ENCODE data around the gene ARL5A.

GRCh38 chr2:151781642-151782041 lies 46.6 kb downstream of the ARL5A start:
- TF ChIP-seq POLR2A (IDR thresholded peaks at IDR 0.05; ENCODE audit: low read length) (no peak), EP300 (IDR thresholded peaks at IDR 0.05) (no peak), FOXS1 (CRISPR knock-in tag; IDR thresholded peaks at IDR 0.05) (no peak), EHMT2 (IDR thresholded peaks at IDR 0.05; ENCODE audit: low read depth) (no peak), CBX8 (IDR thresholded peaks at IDR 0.05) (no peak), NFE2L2 (conservative IDR thresholded peaks at IDR 0.05; ENCODE audit: low read length) (no peak), RAD21 (conservative IDR thresholded peaks at IDR 0.05 in 1 of 2, IDR thresholded peaks at IDR 0.05 in 1 of 2) (no peak)
- TF ChIP-seq, protein P1, sequence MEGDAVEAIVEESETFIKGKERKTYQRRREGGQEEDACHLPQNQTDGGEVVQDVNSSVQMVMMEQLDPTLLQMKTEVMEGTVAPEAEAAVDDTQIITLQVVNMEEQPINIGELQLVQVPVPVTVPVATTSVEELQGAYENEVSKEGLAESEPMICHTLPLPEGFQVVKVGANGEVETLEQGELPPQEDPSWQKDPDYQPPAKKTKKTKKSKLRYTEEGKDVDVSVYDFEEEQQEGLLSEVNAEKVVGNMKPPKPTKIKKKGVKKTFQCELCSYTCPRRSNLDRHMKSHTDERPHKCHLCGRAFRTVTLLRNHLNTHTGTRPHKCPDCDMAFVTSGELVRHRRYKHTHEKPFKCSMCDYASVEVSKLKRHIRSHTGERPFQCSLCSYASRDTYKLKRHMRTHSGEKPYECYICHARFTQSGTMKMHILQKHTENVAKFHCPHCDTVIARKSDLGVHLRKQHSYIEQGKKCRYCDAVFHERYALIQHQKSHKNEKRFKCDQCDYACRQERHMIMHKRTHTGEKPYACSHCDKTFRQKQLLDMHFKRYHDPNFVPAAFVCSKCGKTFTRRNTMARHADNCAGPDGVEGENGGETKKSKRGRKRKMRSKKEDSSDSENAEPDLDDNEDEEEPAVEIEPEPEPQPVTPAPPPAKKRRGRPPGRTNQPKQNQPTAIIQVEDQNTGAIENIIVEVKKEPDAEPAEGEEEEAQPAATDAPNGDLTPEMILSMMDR (IDR thresholded peaks at IDR 0.05): no peak

Measured in A549 (cell line).